NCI-H82 (cell line): ENCODE measurements around the gene ADAMTSL2.
A peak's percentile ranks its signal among the peaks of the same experiment; 100 is the strongest.

Experiments
- DNase-seq: peaks from one replicate; lab custom pipeline; 2025; lab: John Stamatoyannopoulos, UW

The ADAMTSL2 gene

DNA sequence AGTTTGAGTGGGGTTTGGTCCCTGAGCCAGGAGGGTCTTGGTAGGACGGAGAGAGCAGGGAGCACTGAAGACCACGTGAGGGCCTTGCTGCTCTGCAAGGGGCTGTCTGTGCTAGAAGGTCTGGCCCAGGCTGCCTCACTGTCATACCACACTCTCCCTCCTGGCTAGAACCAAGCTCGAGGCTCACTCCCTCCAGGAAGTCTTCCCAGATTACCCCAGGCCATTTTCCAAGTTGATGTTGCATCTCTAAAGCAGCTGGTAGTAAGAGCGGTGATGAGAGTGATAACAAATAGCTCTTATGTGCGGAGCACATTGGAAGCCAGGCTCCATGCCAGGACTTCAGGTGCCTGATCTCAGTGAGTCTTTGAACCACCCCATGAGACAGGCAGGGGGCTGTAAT, 16.3 kb upstream of the ADAMTSL2 start:
- no peak for DNase-seq

- no peak for DNase-seq
Observed at GRCh38 chr9:133518706-133519449, 15.6 kb upstream of the ADAMTSL2 start.

DNA sequence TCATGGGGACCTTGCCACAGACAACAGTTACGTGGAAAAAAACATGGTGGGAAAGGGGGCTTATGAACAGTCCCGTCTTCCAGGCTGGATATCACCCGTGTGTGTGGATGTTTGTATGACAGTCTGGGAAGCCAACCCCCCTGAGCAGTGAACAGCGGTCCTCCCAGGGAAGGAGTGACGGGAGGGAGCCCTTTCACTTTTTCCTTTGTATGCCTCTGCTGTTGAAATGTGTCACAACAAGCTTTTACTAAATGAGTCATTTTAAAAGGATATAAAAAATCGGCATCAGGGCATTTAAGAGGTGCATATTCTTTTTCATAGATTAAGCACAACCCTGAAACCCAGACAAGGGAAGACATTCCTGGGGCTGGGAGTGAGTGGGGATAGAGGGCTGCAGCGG, 14.8 kb upstream of the ADAMTSL2 start:
- DNase-seq, result no peak

DNA sequence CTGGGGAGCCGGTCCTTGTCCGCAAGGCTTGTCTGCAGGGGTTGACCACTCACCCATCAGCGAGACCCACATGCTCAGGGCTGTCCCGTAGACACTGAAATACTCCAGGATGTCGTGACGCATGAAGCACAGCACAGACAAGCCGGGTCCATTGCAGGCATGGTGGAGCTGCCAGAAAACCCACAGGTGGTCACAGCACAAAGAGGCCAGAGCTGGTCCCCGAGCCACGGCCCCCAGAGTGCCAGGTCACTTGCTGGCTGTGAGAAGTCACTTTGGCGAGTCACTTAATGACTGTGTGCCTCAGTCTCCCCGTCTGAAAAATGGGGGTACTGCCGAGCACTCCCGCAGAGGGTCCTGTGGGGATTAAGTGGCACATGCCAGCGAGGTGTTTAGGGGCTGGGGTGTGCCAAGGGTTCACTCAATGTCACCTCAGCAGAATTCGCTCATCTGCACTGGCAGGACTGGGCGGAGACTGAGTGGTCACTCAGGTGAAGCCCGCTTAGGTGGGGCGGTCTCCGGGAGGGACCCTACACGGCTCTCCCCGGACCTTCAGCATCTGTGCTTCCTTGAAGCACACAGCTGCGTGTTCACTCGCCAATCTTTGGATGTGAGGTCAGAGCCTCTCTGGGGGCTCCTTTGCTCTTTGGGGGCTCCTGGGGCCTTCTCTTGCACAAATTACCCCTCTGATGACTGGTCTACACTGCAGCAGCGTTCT, 14.2 kb upstream of the ADAMTSL2 start:
- no peak for DNase-seq

GRCh38 chr9:133521122-133522072, 13.1 kb upstream of the ADAMTSL2 start:
- peak; percentile 73 for DNase-seq

GRCh38 chr9:133522073-133522910, 12.2 kb upstream of the ADAMTSL2 start:
- peak; percentile 15 for DNase-seq

DNA sequence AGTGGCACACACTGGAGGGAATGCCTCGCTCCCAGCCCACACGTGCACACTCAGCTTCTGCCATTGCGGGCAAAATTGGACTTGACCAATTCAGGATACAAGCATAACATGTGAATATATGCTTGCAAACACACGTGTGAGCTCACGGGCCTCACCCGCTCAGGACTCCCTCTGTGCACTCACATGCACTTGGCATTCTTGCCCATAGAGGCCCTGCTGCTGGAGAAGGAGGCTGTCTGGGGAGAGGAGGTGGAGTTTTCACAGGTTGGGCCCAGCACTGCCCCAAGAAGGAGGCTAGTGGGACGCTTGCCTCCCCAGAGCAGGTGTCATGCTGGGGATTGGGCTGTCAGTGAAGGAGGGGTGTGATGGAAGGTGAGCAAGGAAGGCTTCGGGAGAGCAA, 11.4 kb upstream of the ADAMTSL2 start:
- DNase-seq, result no peak

DNA sequence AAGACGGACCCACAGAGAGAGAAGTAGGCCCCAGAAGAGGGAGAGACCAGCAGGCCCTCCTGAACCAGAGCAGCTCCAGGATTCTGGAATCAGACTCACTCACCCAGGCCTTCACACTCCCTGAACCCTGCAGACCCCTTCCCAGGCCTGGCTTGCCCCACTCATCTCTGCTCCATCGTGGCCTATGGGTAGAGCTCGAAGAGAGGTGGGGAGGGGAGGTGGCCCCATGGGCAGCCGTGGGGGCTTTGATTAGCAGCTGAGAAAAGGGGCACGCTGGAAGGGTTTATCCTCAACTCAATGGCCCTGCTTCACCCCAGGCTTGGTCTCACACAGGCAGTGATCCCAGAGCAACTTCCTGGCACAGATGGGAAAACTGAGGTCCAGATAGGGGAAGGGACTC, 10.4 kb upstream of the ADAMTSL2 start:
- DNase-seq, result no peak

DNA sequence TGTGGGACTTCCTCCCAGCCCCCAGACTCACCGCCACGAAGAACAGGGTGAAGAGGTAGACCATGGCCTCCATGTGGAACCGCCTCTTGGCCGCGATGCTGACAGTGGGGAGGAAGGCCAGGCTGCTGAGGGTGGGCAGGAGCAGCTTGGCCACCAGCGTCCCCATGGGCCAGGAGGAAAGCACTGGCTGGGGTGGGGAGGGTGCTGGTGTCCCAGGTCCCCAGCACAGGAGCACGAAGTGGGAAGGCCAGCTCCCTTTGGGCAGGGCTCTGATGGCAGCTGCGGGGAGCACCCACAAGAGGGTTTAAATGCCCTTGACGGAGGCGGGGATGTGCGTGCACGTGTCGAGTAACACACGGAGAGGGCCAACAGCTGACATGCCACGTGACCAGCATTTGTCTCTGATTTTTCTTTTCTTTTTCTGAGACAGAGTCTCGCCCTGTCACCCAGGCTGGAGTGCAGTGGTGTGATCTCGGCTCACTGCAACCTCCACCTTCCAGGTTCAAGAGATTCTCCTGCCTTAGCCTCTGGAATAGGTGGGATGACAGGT, 9.8 kb upstream of the ADAMTSL2 start, which contains the start of gene MYMK:
Gene MYMK (minus strand): TSS at position 281 of the 550 bp plus-strand sequence. CDS start 115 bp downstream, at position 166.
- DNase-seq, result no peak

GRCh38 chr9:133525677-133526076, 8.8 kb upstream of the ADAMTSL2 start:
- DNase-seq, result no peak

DNA sequence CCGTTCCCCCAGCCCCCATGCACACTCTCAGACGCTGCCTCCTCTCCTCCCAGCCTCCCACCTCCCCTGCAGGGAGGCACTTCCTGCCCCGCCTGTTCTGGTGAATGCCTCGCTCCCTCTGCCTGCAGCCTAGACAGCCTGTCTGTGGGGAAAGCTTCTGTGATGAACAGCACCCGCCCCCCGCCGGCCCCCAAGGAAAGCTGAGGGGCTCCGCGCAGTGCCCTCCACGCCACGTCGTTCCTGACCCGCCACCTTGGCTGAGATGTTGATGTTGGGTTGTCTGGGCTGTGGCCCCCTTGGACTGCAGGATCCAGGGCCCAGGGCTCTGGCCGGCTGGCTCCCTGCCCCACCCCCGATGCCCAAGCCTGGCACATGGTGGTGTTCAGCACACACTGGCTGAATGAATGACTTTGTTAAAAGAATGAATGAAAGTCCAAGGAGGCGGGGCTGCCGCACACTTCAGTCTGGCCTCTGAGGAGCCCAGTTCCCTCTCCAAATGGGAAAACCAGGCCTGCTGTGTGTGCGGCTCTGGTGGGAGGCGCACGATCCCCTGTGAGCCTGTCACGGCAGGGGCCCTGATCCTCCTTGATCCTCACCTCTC, 7.7 kb upstream of the ADAMTSL2 start:
- DNase-seq, result peak; percentile 27

DNA sequence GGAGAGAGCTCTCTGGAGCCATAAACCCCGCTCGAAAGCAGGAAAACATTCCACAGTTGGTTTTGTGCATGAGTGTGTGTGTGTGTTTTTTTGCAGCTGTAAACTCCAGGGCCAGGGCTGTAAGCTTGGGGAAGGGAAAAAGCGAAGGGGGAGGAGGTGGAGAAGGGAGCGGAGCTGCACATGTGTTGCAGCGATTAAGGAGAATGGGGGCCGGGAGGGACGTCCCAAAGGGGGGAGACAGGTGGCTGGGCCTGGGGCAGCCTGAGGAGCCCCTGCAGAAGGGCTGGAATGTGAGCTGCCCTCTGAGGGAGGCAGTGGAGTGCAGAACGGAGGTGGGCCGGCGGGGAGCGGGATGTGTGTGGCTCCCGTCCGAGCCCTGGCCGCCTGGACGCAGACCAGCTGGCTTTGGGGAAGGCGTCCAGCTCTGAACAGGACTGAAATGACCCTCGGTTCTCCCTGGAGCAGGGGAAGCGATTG, 7.0 kb upstream of the ADAMTSL2 start:
- peak; percentile 27 for DNase-seq

GRCh38 chr9:133528001-133528875, 6.3 kb upstream of the ADAMTSL2 start:
- no peak for DNase-seq

GRCh38 chr9:133528876-133529241, 5.6 kb upstream of the ADAMTSL2 start:
- DNase-seq, result no peak

GRCh38 chr9:133529457-133529856, 5.0 kb upstream of the ADAMTSL2 start:
- DNase-seq, result no peak

GRCh38 chr9:133529874-133530273, 4.6 kb upstream of the ADAMTSL2 start:
- DNase-seq, result no peak

DNA sequence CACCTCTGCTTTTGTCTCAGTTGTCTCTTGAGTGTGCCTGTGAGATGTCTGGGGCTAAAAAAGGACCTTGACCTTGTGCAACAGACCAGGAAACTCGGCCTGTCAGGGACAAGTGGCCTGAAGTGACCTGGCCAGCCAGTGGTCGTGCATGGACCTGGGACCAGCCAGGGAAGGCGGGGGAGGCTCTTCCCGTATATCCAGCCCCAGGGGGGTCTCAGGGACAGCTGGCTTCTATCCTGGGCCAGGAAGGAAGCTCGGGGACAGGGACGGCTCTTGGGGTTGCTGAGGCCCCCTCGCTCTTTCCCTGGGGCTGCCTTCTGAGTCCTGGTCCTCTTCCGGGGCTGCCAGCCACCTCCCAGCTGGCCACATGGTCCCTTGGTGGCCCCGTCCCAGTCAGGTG, 3.2 kb upstream of the ADAMTSL2 start:
- no peak for DNase-seq

GRCh38 chr9:133532937-133533668, 1.4 kb upstream of the ADAMTSL2 start:
- peak; percentile 92 for DNase-seq

DNA sequence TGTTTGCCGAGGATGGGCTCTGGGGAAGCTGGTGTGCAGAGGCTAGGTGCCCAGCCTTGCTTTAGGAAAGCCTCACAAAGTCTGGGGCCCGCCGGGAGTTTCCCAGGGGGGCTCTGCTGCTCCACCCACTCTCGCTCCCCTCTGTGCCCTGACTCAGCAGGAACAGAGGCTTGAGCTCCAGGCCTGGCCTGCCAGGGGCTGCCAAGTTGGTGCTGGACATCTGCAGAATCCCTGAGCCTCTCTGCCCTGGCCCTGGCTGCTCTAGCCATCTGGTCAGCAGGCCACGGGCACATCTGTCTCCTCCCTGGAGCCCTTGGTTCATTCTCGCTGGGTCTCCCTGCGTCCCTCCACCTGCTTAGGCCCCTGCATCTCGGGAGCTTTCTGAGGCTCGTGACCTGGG, 647 bp upstream of the ADAMTSL2 start:
- no peak for DNase-seq
